Measurements from ENCODE around the gene LST1. TPM values are rescaled to one million over a fixed set of nuclear protein-coding genes. Genes with fewer than 3 reads are reported as not detected.

Gene LST1
- total RNA-seq, 3 donors from 2014 or later: 4.8 to 7.9 (median 7.0) TPM

GRCh38 chr6:31615748-31616147, 29.7 kb downstream of the LST1 start:
- Mint-ChIP-seq H3K36me3 (ENCODE audit: insufficient read depth) (no peaks in the 10 kb centered on the region), H3K4me3 (peak overlapping the region; percentile 72), H3K9me3 (no peaks in the 10 kb centered on the region), H3K4me1 (ENCODE audit: low read depth) (peaks cover 31% of the 10 kb centered on the region), H3K27me3 (ENCODE audit: low read depth) (no peaks in the 10 kb centered on the region)
- ATAC-seq (no peak), DNase-seq (no peak)

GRCh38 chr6:31617010-31617409, 30.9 kb downstream of the LST1 start:
- Mint-ChIP-seq H3K36me3 (ENCODE audit: insufficient read depth) (peaks cover 7% of the 10 kb centered on the region), H3K4me3 (peak overlapping the region; percentile 72), H3K27me3 (ENCODE audit: low read depth) (no peaks in the 10 kb centered on the region), H3K9me3 (no peaks in the 10 kb centered on the region), H3K4me1 (ENCODE audit: low read depth) (peaks cover 37% of the 10 kb centered on the region)
- ATAC-seq: no peak
- no peak for DNase-seq

- Mint-ChIP-seq H3K4me3 (peak overlapping the region; percentile 92), H3K4me1 (ENCODE audit: low read depth) (peaks cover 41% of the 10 kb centered on the region), H3K27me3 (ENCODE audit: low read depth) (no peaks in the 10 kb centered on the region), H3K9me3 (no peaks in the 10 kb centered on the region), H3K36me3 (ENCODE audit: insufficient read depth) (peaks cover 21% of the 10 kb centered on the region)
- ATAC-seq: peak; percentile 83
- DNase-seq: peak; percentile 97
These were observed 33.9 kb downstream of the LST1 start for GRCh38 chr6:31619805-31620585.

DNA sequence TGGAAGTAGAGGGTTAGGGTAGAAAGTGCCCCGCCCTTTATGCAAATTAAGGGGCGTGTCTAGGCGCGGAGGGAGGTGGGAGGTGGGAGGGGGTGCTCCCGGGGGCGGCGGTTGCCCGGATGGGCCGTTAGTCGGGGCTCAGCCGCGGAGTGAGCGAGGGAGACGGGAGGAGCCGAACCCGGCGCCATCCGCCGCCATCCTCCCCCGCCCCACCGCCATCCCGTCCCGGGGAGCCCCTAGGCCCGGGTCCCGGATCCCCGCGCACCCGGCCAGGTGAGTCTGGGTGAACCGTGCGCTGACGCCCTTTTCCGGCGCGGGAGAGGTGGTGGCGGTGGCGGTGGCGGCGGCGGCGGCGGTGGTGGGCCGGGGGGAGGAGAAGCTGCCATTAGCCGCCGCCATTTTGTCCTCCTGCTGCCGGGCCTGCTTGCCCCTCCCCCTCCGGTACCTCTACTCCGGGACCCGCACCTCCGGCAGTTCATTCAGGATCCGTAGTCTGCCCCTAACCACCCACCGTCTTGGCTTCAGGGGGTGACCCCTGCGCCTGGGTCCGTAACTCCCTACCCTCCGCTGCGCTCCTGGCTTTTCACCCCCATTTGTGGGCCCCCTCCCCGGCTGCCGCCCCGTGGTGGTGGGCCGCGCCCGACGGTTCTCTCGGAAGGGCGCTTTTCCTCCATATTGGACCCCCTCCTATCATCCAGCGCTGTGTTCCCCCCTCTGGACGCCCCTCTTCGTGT, 34.7 kb downstream of the LST1 start, which contains the start of gene PRRC2A:
TSS of gene PRRC2A (plus strand) at position 130 of the 734 bp plus-strand sequence. CDS start 2,075 bp downstream, outside the sequence.
- H3K27me3 Mint-ChIP-seq (ENCODE audit: low read depth): no peaks in the 10 kb centered on the region
- peak within 1 kb of the TSS; percentile 92 for H3K4me3 Mint-ChIP-seq
- ATAC-seq: peak; percentile 72

GRCh38 chr6:31621320-31621939, 35.4 kb downstream of the LST1 start:
- H3K27me3 Mint-ChIP-seq (ENCODE audit: low read depth): no peaks in the 10 kb centered on the region
- peaks cover 34% of the 10 kb centered on the region for H3K36me3 Mint-ChIP-seq (ENCODE audit: insufficient read depth)
- H3K4me3 Mint-ChIP-seq: peak overlapping the region; percentile 92
- peaks cover 27% of the 10 kb centered on the region for H3K4me1 Mint-ChIP-seq (ENCODE audit: low read depth)
- no peak for DNase-seq
- H3K9me3 Mint-ChIP-seq: no peaks in the 10 kb centered on the region
- no peak for ATAC-seq

More for the DNA sequence above, 34.7 kb downstream of the LST1 start, which contains the start of gene PRRC2A:
- peaks cover 34% of the 10 kb centered on the region for H3K4me1 Mint-ChIP-seq (ENCODE audit: low read depth)
- DNase-seq: no peak
- H3K36me3 Mint-ChIP-seq (ENCODE audit: insufficient read depth): peaks cover 28% of the 10 kb centered on the region
- no peaks in the 10 kb centered on the region for H3K9me3 Mint-ChIP-seq

DNA sequence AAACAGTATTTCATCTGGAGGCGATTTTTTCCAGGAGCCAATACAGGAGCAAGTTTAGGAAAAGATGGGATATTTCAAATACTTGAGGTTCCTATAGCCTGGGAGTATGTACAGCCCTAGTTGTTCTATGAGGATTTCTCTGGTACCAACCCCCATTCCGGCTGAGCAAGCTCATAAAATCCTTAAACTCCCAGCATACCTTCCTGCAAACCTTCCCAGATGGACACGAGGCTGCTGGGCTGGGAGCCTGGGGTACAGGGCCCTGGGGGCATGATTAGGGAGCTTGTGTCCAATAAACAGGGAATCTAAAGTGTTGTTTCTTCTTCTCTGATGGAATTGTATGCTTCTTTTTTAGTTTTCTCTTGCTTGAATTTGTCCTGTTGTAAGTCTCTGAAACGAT, 35.9 kb downstream of the LST1 start:
- Mint-ChIP-seq H3K36me3 (ENCODE audit: insufficient read depth) (peaks cover 36% of the 10 kb centered on the region), H3K4me1 (ENCODE audit: low read depth) (peaks cover 25% of the 10 kb centered on the region), H3K4me3 (peak overlapping the region; percentile 92), H3K9me3 (no peaks in the 10 kb centered on the region), H3K27me3 (ENCODE audit: low read depth) (no peaks in the 10 kb centered on the region)
- ATAC-seq (no peak), DNase-seq (no peak)

GRCh38 chr6:31622684-31623091, 36.6 kb downstream of the LST1 start:
- no peaks in the 10 kb centered on the region for H3K9me3 Mint-ChIP-seq
- no peak for DNase-seq
- H3K4me3 Mint-ChIP-seq: peak overlapping the region; percentile 92
- H3K27me3 Mint-ChIP-seq (ENCODE audit: low read depth): no peaks in the 10 kb centered on the region
- H3K4me1 Mint-ChIP-seq (ENCODE audit: low read depth): peaks cover 25% of the 10 kb centered on the region
- ATAC-seq: no peak
- peaks cover 43% of the 10 kb centered on the region for H3K36me3 Mint-ChIP-seq (ENCODE audit: insufficient read depth)

- Mint-ChIP-seq H3K4me3 (no peak overlapping the region), H3K4me1 (ENCODE audit: low read depth) (peaks cover 23% of the 10 kb centered on the region), H3K9me3 (no peaks in the 10 kb centered on the region), H3K27me3 (ENCODE audit: low read depth) (no peaks in the 10 kb centered on the region), H3K36me3 (ENCODE audit: insufficient read depth) (peaks cover 51% of the 10 kb centered on the region)
- ATAC-seq (no peak), DNase-seq (no peak)
These were observed 38.0 kb downstream of the LST1 start for GRCh38 chr6:31624070-31624469.

DNA sequence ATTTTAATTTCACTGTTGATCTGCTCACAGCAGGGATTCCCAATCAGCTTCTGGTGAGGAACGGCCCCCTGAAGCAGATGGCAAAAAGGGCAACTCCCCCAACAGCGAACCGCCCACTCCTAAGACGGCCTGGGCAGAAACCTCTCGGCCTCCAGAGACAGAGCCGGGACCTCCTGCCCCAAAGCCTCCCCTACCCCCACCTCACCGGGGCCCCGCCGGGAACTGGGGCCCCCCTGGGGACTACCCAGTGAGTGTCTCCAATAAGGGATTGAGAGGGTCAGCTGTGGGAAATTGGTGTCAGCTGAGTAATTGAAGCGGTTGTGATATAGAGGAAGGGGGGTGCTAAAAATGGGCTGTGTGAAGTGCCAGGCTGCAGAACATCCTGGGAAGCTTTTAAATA, 40.9 kb downstream of the LST1 start:
- H3K4me1 Mint-ChIP-seq (ENCODE audit: low read depth): peaks cover 14% of the 10 kb centered on the region
- H3K27me3 Mint-ChIP-seq (ENCODE audit: low read depth): no peaks in the 10 kb centered on the region
- ATAC-seq (no peak), DNase-seq (no peak)
- no peaks in the 10 kb centered on the region for H3K9me3 Mint-ChIP-seq
- peaks cover 56% of the 10 kb centered on the region for H3K36me3 Mint-ChIP-seq (ENCODE audit: insufficient read depth)
- H3K4me3 Mint-ChIP-seq: no peak overlapping the region

DNA sequence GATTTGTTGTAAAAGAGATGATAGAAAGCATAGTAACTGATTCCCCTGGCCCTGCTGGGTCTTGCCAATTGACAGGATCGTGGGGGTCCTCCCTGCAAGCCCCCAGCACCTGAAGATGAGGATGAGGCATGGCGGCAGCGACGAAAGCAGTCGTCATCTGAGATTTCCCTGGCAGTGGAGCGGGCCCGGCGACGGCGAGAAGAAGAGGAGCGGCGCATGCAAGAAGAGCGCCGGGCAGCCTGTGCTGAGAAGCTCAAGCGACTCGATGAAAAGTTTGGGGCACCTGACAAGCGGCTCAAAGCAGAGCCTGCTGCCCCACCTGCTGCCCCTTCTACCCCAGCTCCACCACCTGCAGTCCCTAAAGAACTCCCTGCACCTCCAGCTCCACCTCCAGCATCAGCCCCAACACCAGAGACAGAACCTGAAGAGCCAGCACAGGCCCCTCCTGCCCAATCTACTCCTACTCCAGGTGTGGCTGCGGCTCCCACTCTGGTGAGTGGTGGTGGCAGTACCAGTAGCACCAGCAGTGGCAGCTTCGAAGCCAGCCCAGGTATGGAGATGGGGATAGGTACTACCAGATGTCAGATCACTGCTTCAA, 41.7 kb downstream of the LST1 start:
- Mint-ChIP-seq H3K27me3 (ENCODE audit: low read depth) (no peaks in the 10 kb centered on the region), H3K36me3 (ENCODE audit: insufficient read depth) (peaks cover 52% of the 10 kb centered on the region), H3K9me3 (no peaks in the 10 kb centered on the region), H3K4me3 (no peak overlapping the region), H3K4me1 (ENCODE audit: low read depth) (peaks cover 6% of the 10 kb centered on the region)
- ATAC-seq (no peak), DNase-seq (no peak)

DNA sequence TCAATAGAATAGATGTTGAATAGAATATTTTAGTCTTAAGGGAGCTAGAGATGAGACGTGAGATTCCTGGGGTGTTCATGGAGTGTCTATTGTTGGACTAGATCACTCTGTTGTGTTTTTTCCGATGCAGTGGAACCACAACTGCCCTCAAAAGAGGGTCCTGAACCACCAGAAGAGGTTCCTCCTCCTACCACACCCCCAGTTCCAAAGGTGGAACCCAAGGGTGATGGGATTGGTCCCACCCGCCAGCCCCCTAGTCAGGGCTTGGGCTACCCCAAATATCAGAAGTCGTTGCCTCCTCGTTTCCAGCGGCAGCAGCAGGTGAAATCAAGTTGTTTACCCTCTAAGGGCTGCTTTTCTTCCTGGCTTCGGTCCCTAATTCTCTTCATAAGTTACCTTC, 42.9 kb downstream of the LST1 start:
- Mint-ChIP-seq H3K36me3 (ENCODE audit: insufficient read depth) (peaks cover 50% of the 10 kb centered on the region), H3K4me3 (no peak overlapping the region), H3K4me1 (ENCODE audit: low read depth) (peaks cover 2% of the 10 kb centered on the region), H3K27me3 (ENCODE audit: low read depth) (no peaks in the 10 kb centered on the region), H3K9me3 (no peaks in the 10 kb centered on the region)
- DNase-seq (no peak), ATAC-seq (no peak)

GRCh38 chr6:31630177-31630934, 44.3 kb downstream of the LST1 start:
- Mint-ChIP-seq H3K4me1 (ENCODE audit: low read depth) (peaks cover 2% of the 10 kb centered on the region), H3K27me3 (ENCODE audit: low read depth) (no peaks in the 10 kb centered on the region), H3K4me3 (no peak overlapping the region), H3K9me3 (no peaks in the 10 kb centered on the region), H3K36me3 (ENCODE audit: insufficient read depth) (peaks cover 53% of the 10 kb centered on the region)
- ATAC-seq: no peak
- no peak for DNase-seq

DNA sequence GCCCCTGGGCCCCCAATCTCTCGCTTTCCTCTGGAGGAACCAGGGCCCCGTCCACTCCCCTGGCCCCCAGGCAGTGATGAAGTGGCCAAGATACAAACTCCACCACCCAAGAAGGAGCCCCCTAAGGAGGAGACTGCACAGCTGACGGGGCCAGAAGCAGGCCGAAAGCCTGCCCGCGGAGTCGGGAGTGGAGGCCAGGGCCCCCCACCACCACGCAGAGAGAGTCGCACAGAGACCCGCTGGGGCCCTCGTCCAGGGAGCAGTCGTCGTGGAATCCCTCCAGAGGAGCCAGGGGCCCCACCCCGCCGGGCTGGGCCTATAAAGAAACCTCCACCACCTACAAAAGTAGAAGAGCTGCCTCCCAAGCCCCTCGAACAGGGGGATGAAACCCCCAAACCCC, 45.1 kb downstream of the LST1 start:
- Mint-ChIP-seq H3K4me3 (no peak overlapping the region), H3K27me3 (ENCODE audit: low read depth) (no peaks in the 10 kb centered on the region), H3K4me1 (ENCODE audit: low read depth) (peaks cover 2% of the 10 kb centered on the region), H3K9me3 (no peaks in the 10 kb centered on the region), H3K36me3 (ENCODE audit: insufficient read depth) (peaks cover 52% of the 10 kb centered on the region)
- ATAC-seq: no peak
- DNase-seq: no peak
